ENCODE data around the gene CCDC28A. TPM values are rescaled to one million over a fixed set of nuclear protein-coding genes. Genes with fewer than 3 reads are reported as not detected.
"Not testable (repeated sequence)": the region's sequence is repeated elsewhere in the genome, so short reads cannot be mapped to it uniquely, and the experiment has no call there.

Gene CCDC28A
- total and polyA plus RNA-seq, 2 of the 4 experiments (the other 2 are of a cell fraction), result 6.8 to 8.0 TPM

- WGBS, 2 experiments (ENCODE audit: extremely low coverage in 2 of 2, insufficient read length in 1 of 2), result no CpG with 5 or more reads among the region's 2 CpGs
- Histone ChIP-seq H3K23ac (ENCODE audit: low read depth, low read length) (no peak overlapping the region), H2AFZ (replicated peaks; ENCODE audit: low read length, poor library complexity) (no peak overlapping the region), H2BK120ac (ENCODE audit: low read depth, low read length) (no peak overlapping the region), H3K56ac (ENCODE audit: extremely low read depth, insufficient read depth, low read length) (no peak overlapping the region), H3K4ac (ENCODE audit: low read depth, low read length) (no peak overlapping the region), H4K20me1 (ENCODE audit: insufficient read depth, low read length) (no peaks in the 10 kb centered on the region), H2BK15ac (ENCODE audit: low read depth, low read length) (no peak overlapping the region), H3K14ac (replicated peaks; ENCODE audit: low read depth, low read length) (no peak overlapping the region), H3K4me2 (ENCODE audit: low read depth, low read length) (no peak overlapping the region), H3K4me1 (ENCODE audit: control insufficient read depth, insufficient read depth, low read length) (peaks cover 2% of the 10 kb centered on the region; the same call in 1 of the 2 replicates), H3K9me1 (ENCODE audit: insufficient read depth, low read length) (no peaks in the 10 kb centered on the region), H3K4me3 (ENCODE audit: insufficient read depth, low read depth, low read length) (no peak overlapping the region), H4K91ac (ENCODE audit: insufficient read depth, low read depth, low read length) (no peak overlapping the region), H3K18ac (ENCODE audit: low read depth, low read length) (no peak overlapping the region), H2BK5ac (ENCODE audit: low read depth, low read length, poor library complexity, severe bottlenecking) (no peak overlapping the region), H3K36me3 (ENCODE audit: control insufficient read depth, insufficient read depth, low read length) (no peaks in the 10 kb centered on the region), H3K27ac (ENCODE audit: insufficient read depth, low read length) (no peak overlapping the region), H4K5ac (ENCODE audit: low read depth, low read length) (no peak overlapping the region), H2AK5ac (ENCODE audit: low read depth, low read length) (no peak overlapping the region), H3K9me3 (ENCODE audit: control insufficient read depth, insufficient read depth, low read length) (no peaks in the 10 kb centered on the region), H3K9ac (ENCODE audit: low read depth, low read length) (no peak overlapping the region), H3K27me3 (ENCODE audit: control insufficient read depth, insufficient read depth, low read length) (no peaks in the 10 kb centered on the region), H2BK20ac (ENCODE audit: low read depth, low read length) (no peak overlapping the region), H3K79me1 (ENCODE audit: low read depth in 1 of 2, low read length in 2 of 2) (no peaks in the 10 kb centered on the region), H4K8ac (ENCODE audit: low read depth in 2 of 2, low read length in 2 of 2) (no peak overlapping the region), H2AK9ac (replicated peaks; ENCODE audit: low read depth, low read length, poor library complexity) (no peak overlapping the region)
- ATAC-seq (ENCODE audit: low read depth), result no peak
- CTCF ChIA-PET, result interaction anchor here (0.6 kb wide), 1 partner anchor 9 kb away, joined by 3 read pairs; no protein-coding TSS in a partner anchor
- in situ Hi-C loops (cut with MboI; ENCODE audit: low sequenced_read_pairs) (no loop called here), dilution Hi-C loops (cut with HindIII; ENCODE audit: low sequenced_read_pairs, unreplicated experiment) (no loop called here), intact Hi-C loops (cut with micrococcal nuclease) (no loop called here)
- no TSS peak for BruUV-seq (replicated peaks)
- TF ChIP-seq RFX5 (IDR thresholded peaks at IDR 0.05; ENCODE audit: low read depth, low read length), result no peak
- POLR2A ChIA-PET (ENCODE audit: unreplicated experiment), result interaction anchor here (0.6 kb wide), 1 partner anchor 306 kb away, joined by 3 read pairs; no protein-coding TSS in a partner anchor
- DNase-seq, result no peak
Measured at GRCh38 chr6:138728662-138729061, 44.9 kb upstream of the CCDC28A start.

GRCh38 chr6:138730037-138730436, 43.5 kb upstream of the CCDC28A start:
- H2BK5ac ChIP-seq (ENCODE audit: low read depth, low read length, poor library complexity, severe bottlenecking); H3K4me2 ChIP-seq (ENCODE audit: low read depth, low read length); H2BK20ac ChIP-seq (ENCODE audit: low read depth, low read length); dilution Hi-C loops (cut with HindIII; ENCODE audit: low sequenced_read_pairs, unreplicated experiment); H3K27ac ChIP-seq (ENCODE audit: insufficient read depth, low read length); H4K5ac ChIP-seq (ENCODE audit: low read depth, low read length); intact Hi-C loops (cut with micrococcal nuclease); CTCF ChIA-PET; H2AFZ ChIP-seq (replicated peaks; ENCODE audit: low read length, poor library complexity); H3K36me3 ChIP-seq (ENCODE audit: control insufficient read depth, insufficient read depth, low read length); ATAC-seq (ENCODE audit: low read depth); POLR2A ChIA-PET (ENCODE audit: unreplicated experiment); H3K4me1 ChIP-seq (ENCODE audit: control insufficient read depth, insufficient read depth, low read length); H2BK15ac ChIP-seq (ENCODE audit: low read depth, low read length); H4K8ac ChIP-seq (ENCODE audit: low read depth in 2 of 2, low read length in 2 of 2); DNase-seq; H2BK120ac ChIP-seq (ENCODE audit: low read depth, low read length); H3K18ac ChIP-seq (ENCODE audit: low read depth, low read length); BruUV-seq (replicated peaks); H4K91ac ChIP-seq (ENCODE audit: insufficient read depth, low read depth, low read length); H3K23ac ChIP-seq (ENCODE audit: low read depth, low read length); H2AK5ac ChIP-seq (ENCODE audit: low read depth, low read length); H2AK9ac ChIP-seq (replicated peaks; ENCODE audit: low read depth, low read length, poor library complexity); H3K79me1 ChIP-seq (ENCODE audit: low read depth in 1 of 2, low read length in 2 of 2); H3K4ac ChIP-seq (ENCODE audit: low read depth, low read length); H3K56ac ChIP-seq (ENCODE audit: extremely low read depth, insufficient read depth, low read length); H3K9me3 ChIP-seq (ENCODE audit: control insufficient read depth, insufficient read depth, low read length); in situ Hi-C loops (cut with MboI; ENCODE audit: low sequenced_read_pairs); H3K9ac ChIP-seq (ENCODE audit: low read depth, low read length); H3K9me1 ChIP-seq (ENCODE audit: insufficient read depth, low read length); H3K14ac ChIP-seq (replicated peaks; ENCODE audit: low read depth, low read length); H3K27me3 ChIP-seq (ENCODE audit: control insufficient read depth, insufficient read depth, low read length); H4K20me1 ChIP-seq (ENCODE audit: insufficient read depth, low read length); H3K4me3 ChIP-seq (ENCODE audit: insufficient read depth, low read depth, low read length): not testable (repeated sequence)
- WGBS, 2 experiments (ENCODE audit: extremely low coverage in 2 of 2, insufficient read length in 1 of 2), result 67% methylated on average over 2 of the region's 5 CpGs; no CpG with 5 or more reads in 1 of the 2 experiments
